ENCODE data around the gene TCEAL9. TPM values are rescaled to one million over a fixed set of nuclear protein-coding genes. Genes with fewer than 3 reads are reported as not detected.
"Not testable (repeated sequence)": the region's sequence is repeated elsewhere in the genome, so short reads cannot be mapped to it uniquely, and the experiment has no call there.

Gene TCEAL9
- polyA plus RNA-seq, 1 donor: 197 TPM

GRCh38 chrX:103363046-103363445 is 6.7 kb downstream of the TCEAL9 start:
- no peak for DNase-seq

- DNase-seq: no peak
Observed at GRCh38 chrX:103367502-103367901, 11.2 kb downstream of the TCEAL9 start.

GRCh38 chrX:103369479-103369878 is 13.2 kb downstream of the TCEAL9 start:
- no peak for DNase-seq

- DNase-seq: no peak
Observed at GRCh38 chrX:103372886-103373285, 16.6 kb downstream of the TCEAL9 start.

- DNase-seq: no peak
Observed at GRCh38 chrX:103373581-103373980, 17.3 kb downstream of the TCEAL9 start.

GRCh38 chrX:103376118-103376978 is 20.0 kb downstream of the TCEAL9 start, which contains the start of gene BEX3:
Gene BEX3, plus strand, starts transcription at chrX:103376538. Its CDS starts 984 bp downstream, at chrX:103377522.
- DNase-seq: peak; percentile 59

- peak; percentile 60 for DNase-seq
Observed at GRCh38 chrX:103376979-103377324, 20.6 kb downstream of the TCEAL9 start.

- no peak for DNase-seq
Observed at GRCh38 chrX:103378990-103379389, 22.7 kb downstream of the TCEAL9 start.

GRCh38 chrX:103382877-103383276 is 26.6 kb downstream of the TCEAL9 start:
- DNase-seq: no peak

- no peak for DNase-seq
Observed at GRCh38 chrX:103384672-103385071, 28.4 kb downstream of the TCEAL9 start.

- DNase-seq: not testable (repeated sequence)
Observed at GRCh38 chrX:103385283-103385830, 29.1 kb downstream of the TCEAL9 start.

GRCh38 chrX:103386332-103386731 is 30.0 kb downstream of the TCEAL9 start:
- DNase-seq: no peak

- no peak for DNase-seq
Observed at GRCh38 chrX:103393487-103393886, 37.2 kb downstream of the TCEAL9 start.

- no peak for DNase-seq
Observed at GRCh38 chrX:103396186-103396585, 39.9 kb downstream of the TCEAL9 start.

GRCh38 chrX:103396660-103397059 is 40.4 kb downstream of the TCEAL9 start:
- DNase-seq: no peak

GRCh38 chrX:103397707-103398106 is 41.4 kb downstream of the TCEAL9 start:
- DNase-seq: no peak

- DNase-seq: no peak
Observed at GRCh38 chrX:103398421-103398864, 42.1 kb downstream of the TCEAL9 start.

GRCh38 chrX:103399744-103400143 is 43.4 kb downstream of the TCEAL9 start:
- no peak for DNase-seq

GRCh38 chrX:103400931-103401330 is 44.6 kb downstream of the TCEAL9 start:
- no peak for DNase-seq

GRCh38 chrX:103404231-103405008 is 48.1 kb downstream of the TCEAL9 start:
- DNase-seq: peak; percentile 83

- DNase-seq: no peak
Observed at GRCh38 chrX:103405009-103405333, 48.7 kb downstream of the TCEAL9 start.

GRCh38 chrX:103406256-103406655 is 50.0 kb downstream of the TCEAL9 start:
- no peak for DNase-seq

GRCh38 chrX:103407776-103408175 is 51.5 kb downstream of the TCEAL9 start:
- DNase-seq: no peak
